ENCODE results near the gene ASB1. TPM values are rescaled to one million over a fixed set of nuclear protein-coding genes. Genes with fewer than 3 reads are reported as not detected.

Gene ASB1
- total and polyA plus RNA-seq, 2 donors (not counting 1 experiment from before 2014, with no cell fraction given): 31.9 to 50.7 TPM

- Histone ChIP-seq H3K4me2 (replicated peaks; ENCODE audit: low read depth, low read length, poor library complexity, severe bottlenecking) (no peak overlapping the region), H3K79me2 (ENCODE audit: control insufficient read depth, insufficient read depth, low read length) (peaks cover 35% of the 10 kb centered on the region), H3K9me3 (ENCODE audit: control extremely low read depth in 1 of 3, control insufficient read depth in 2 of 3, insufficient read depth in 1 of 3, low read length in 2 of 3) (peaks cover 0 to 9% (median 0%) of the 10 kb centered on the region in 3 donors), H3K4me1 (ENCODE audit: control insufficient read depth in 2 of 2, insufficient read depth in 2 of 2, low read length in 2 of 2) (no peaks in the 10 kb centered on the region), H3K9ac (ENCODE audit: low read length) (no peak overlapping the region), H3K27ac (ENCODE audit: low read length in 2 of 2) (no peak overlapping the region), H3K27me3 (replicated peaks in 1 of 4; ENCODE audit: control extremely low read depth in 1 of 4, control insufficient read depth in 3 of 4, insufficient read depth in 4 of 4, low read length in 3 of 4) (no peaks in the 10 kb centered on the region), H3K36me3 (replicated peaks in 1 of 2; ENCODE audit: control extremely low read depth in 1 of 2, control insufficient read depth in 1 of 2, extremely low read depth in 1 of 2, insufficient read depth in 2 of 2, low read length in 1 of 2) (peaks cover 3 to 72% of the 10 kb centered on the region in 2 experiments), H4K20me1 (ENCODE audit: control insufficient read depth, insufficient read depth, low read length, poor library complexity, severe bottlenecking) (peaks cover 42% of the 10 kb centered on the region), H3K4me3 (ENCODE audit: control extremely low read depth in 1 of 5, extremely low read depth in 1 of 5, insufficient read depth in 1 of 5, low read depth in 2 of 5, low read length in 4 of 5) (no peak overlapping the region), H2AFZ (ENCODE audit: insufficient read depth, low read depth, low read length, poor library complexity, severe bottlenecking) (no peak overlapping the region)
- intact Hi-C loops (cut with micrococcal nuclease): no loop called here
- ChIA-PET POLR2A (no interaction called here), CTCF (no interaction called here)
- Mint-ChIP-seq H3K4me3 (no peak overlapping the region), H3K4me1 (no peaks in the 10 kb centered on the region), H3K27ac (no peak overlapping the region), H3K27me3 (no peaks in the 10 kb centered on the region), H3K9me3 (ENCODE audit: insufficient read depth) (peaks cover 5% of the 10 kb centered on the region)
- no peak for ATAC-seq (ENCODE audit: low read depth)
- 97% methylated on average over 11 of the region's 11 CpGs for WGBS (ENCODE audit: insufficient coverage)
- TF ChIP-seq CTCF (IDR thresholded peaks at IDR 0.05) (no peak), EZH2 (IDR thresholded peaks at IDR 0.05; ENCODE audit: borderline replicate concordance, insufficient read depth, low read depth, low read length, poor library complexity, severe bottlenecking) (no peak)
- DNase-seq: no peak
Observed at GRCh38 chr2:238450440-238450861, 23.7 kb downstream of the ASB1 start.

- H3K27me3 Mint-ChIP-seq: no peaks in the 10 kb centered on the region
- peaks cover 0 to 3% (median 0%) of the 10 kb centered on the region in 4 experiments for H3K27me3 ChIP-seq (replicated peaks in 1 of 4; ENCODE audit: control extremely low read depth in 1 of 4, control insufficient read depth in 3 of 4, insufficient read depth in 4 of 4, low read length in 3 of 4)
- H3K79me2 ChIP-seq (ENCODE audit: control insufficient read depth, insufficient read depth, low read length): peaks cover 3% of the 10 kb centered on the region
- no peak overlapping the region for H2AFZ ChIP-seq (ENCODE audit: insufficient read depth, low read depth, low read length, poor library complexity, severe bottlenecking)
- intact Hi-C loops (cut with micrococcal nuclease): no loop called here
- WGBS (ENCODE audit: insufficient coverage): 98% methylated on average over 4 of the region's 4 CpGs
- peaks cover 12% of the 10 kb centered on the region for H4K20me1 ChIP-seq (ENCODE audit: control insufficient read depth, insufficient read depth, low read length, poor library complexity, severe bottlenecking)
- CTCF ChIA-PET: no interaction called here
- H3K9me3 Mint-ChIP-seq (ENCODE audit: insufficient read depth): peaks cover 14% of the 10 kb centered on the region
- H3K9ac ChIP-seq (ENCODE audit: low read length): no peak overlapping the region
- TF ChIP-seq CTCF (IDR thresholded peaks at IDR 0.05) (no peak), EZH2 (IDR thresholded peaks at IDR 0.05; ENCODE audit: borderline replicate concordance, insufficient read depth, low read depth, low read length, poor library complexity, severe bottlenecking) (no peak)
- H3K4me2 ChIP-seq (replicated peaks; ENCODE audit: low read depth, low read length, poor library complexity, severe bottlenecking): no peak overlapping the region
- peaks cover 0 to 25% (median 14%) of the 10 kb centered on the region in 3 donors for H3K9me3 ChIP-seq (ENCODE audit: control extremely low read depth in 1 of 3, control insufficient read depth in 2 of 3, insufficient read depth in 1 of 3, low read length in 2 of 3)
- ATAC-seq (ENCODE audit: low read depth) (no peak), DNase-seq (no peak)
- no peaks in the 10 kb centered on the region for H3K4me1 ChIP-seq (ENCODE audit: control insufficient read depth in 2 of 2, insufficient read depth in 2 of 2, low read length in 2 of 2)
- no peak overlapping the region for H3K27ac Mint-ChIP-seq
- H3K27ac ChIP-seq (ENCODE audit: low read length in 2 of 2): no peak overlapping the region
- peaks cover 0 to 38% of the 10 kb centered on the region in 2 experiments for H3K36me3 ChIP-seq (replicated peaks in 1 of 2; ENCODE audit: control extremely low read depth in 1 of 2, control insufficient read depth in 1 of 2, extremely low read depth in 1 of 2, insufficient read depth in 2 of 2, low read length in 1 of 2)
- POLR2A ChIA-PET: no interaction called here
- no peak overlapping the region for H3K4me3 Mint-ChIP-seq
- no peak overlapping the region for H3K4me3 ChIP-seq (ENCODE audit: control extremely low read depth in 1 of 5, extremely low read depth in 1 of 5, insufficient read depth in 1 of 5, low read depth in 2 of 5, low read length in 4 of 5)
- H3K4me1 Mint-ChIP-seq: no peaks in the 10 kb centered on the region
Observed at GRCh38 chr2:238453842-238454241, 27.1 kb downstream of the ASB1 start.

Measured in B cell (primary cell).